Tibial nerve (tissue), 4 donors: ENCODE measurements around the gene KLHDC4. TPM values are rescaled to one million over a fixed set of nuclear protein-coding genes. Genes with fewer than 3 reads are reported as not detected.

Source experiments
- DNase-seq, 2 donors: peaks; one replicate each; pipeline ENCODE4 v3.0.0-alpha.2; 2019; ENCODE audit warnings: low spot score in 2 of 2
- H3K27ac ChIP-seq, 4 donors: fragments of 200-600 bp; sonication (generic) in 3 of 4; one replicate each; pipeline ENCODE4 v1.5.1; 2017 to 2019; ENCODE audit warnings: mild to moderate bottlenecking in 1 of 4
- H3K27me3 ChIP-seq, 2 donors: fragments of 200-600 bp; sonication (generic) in 1 of 2; one replicate each; pipeline versions ENCODE4 v1.5.1 to v1.6.0; 2017 to 2019
- H3K36me3 ChIP-seq, 3 donors: fragments of 200-600 bp; sonication (generic); one replicate each; pipeline ENCODE4 v1.5.1; 2018 to 2019
- H3K4me1 ChIP-seq, 4 donors: fragments of 200-600 bp; sonication (generic) in 3 of 4; one replicate each; pipeline ENCODE4 v1.5.1; 2017 to 2019
- H3K4me3 ChIP-seq, 4 donors: fragments of 200-600 bp; sonication (generic) in 3 of 4; one replicate each; pipeline ENCODE4 v1.5.1; 2017 to 2019; ENCODE audit warnings: mild to moderate bottlenecking in 1 of 4, moderate library complexity in 1 of 4
- H3K9me3 ChIP-seq, 4 donors: fragments of 200-600 bp; sonication (generic) in 3 of 4; one replicate each; pipeline ENCODE4 v1.5.1; 2017 to 2019
- EP300 ChIP-seq, 2 donors: sonication (generic); formaldehyde crosslinking; IDR thresholded peaks; one replicate each; pipeline ENCODE4 v1.6.1; 2017; ENCODE audit warnings: antibody characterized with exemption in 2 of 2, mild to moderate bottlenecking in 1 of 2
- POLR2A ChIP-seq, 2 donors: fragments of 450-650 bp; IDR thresholded peaks; one replicate each; pipeline ENCODE4 v1.6.1; 2017; ENCODE audit warnings: antibody characterized with exemption in 2 of 2, mild to moderate bottlenecking in 2 of 2, moderate library complexity in 2 of 2
- WGBS, 2 donors: methylation state at CpG; one replicate each; pipeline ENCODE4 v1.1.5; 2018; 5-methylcytosine and 5-hydroxymethylcytosine counted together
- total RNA-seq, 4 donors: library from RNA; depleted of rRNA; stranded (reverse); fragments of >200 nt; gene quantifications; one replicate each; pipeline ENCODE4 v1.1.0, GENCODE V29; 2016
- TF ChIP-seq, protein P1 (sequence below), 5 experiments: fragments of 200-600 bp in 3 of 5; fragments of 450-650 bp in 2 of 5; sonication (generic) in 3 of 5; IDR thresholded peaks; one replicate each; pipeline ENCODE4 v1.5.1; 2016 to 2019; ENCODE audit warnings: antibody characterized with exemption in 5 of 5, mild to moderate bottlenecking in 3 of 5, moderate library complexity in 2 of 5

Gene KLHDC4
- total RNA-seq, 4 donors from 2014 or later, result 26.9 to 61.5 (median 42.5) TPM

DNA sequence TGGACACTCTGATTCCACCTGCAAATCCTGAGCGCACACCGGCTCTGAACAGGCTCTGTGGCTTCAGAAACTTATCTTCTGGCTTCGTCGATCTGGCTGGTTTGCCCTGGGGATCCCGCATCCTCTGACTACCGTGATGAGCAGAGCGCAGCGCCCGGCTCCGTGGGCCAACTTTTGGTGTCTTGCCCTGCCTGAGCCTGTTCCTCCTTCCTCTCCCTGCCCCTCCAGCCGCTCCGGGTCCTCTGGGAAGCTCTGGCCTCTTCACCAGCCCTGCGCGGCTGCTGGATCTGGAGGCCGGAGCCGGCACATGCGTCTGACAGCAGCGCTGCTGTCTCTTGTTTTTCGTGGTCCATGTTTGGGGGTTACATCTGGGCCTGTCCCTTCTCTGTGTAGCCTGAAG is 97.8 kb downstream of the KLHDC4 start:
- peaks cover 0 to 48% of the 10 kb centered on the region in 2 donors for H3K27me3 ChIP-seq
- TF ChIP-seq, protein P1, sequence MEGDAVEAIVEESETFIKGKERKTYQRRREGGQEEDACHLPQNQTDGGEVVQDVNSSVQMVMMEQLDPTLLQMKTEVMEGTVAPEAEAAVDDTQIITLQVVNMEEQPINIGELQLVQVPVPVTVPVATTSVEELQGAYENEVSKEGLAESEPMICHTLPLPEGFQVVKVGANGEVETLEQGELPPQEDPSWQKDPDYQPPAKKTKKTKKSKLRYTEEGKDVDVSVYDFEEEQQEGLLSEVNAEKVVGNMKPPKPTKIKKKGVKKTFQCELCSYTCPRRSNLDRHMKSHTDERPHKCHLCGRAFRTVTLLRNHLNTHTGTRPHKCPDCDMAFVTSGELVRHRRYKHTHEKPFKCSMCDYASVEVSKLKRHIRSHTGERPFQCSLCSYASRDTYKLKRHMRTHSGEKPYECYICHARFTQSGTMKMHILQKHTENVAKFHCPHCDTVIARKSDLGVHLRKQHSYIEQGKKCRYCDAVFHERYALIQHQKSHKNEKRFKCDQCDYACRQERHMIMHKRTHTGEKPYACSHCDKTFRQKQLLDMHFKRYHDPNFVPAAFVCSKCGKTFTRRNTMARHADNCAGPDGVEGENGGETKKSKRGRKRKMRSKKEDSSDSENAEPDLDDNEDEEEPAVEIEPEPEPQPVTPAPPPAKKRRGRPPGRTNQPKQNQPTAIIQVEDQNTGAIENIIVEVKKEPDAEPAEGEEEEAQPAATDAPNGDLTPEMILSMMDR (IDR thresholded peaks at IDR 0.05), result no peak
- TF ChIP-seq EP300 (IDR thresholded peaks at IDR 0.05) (no peak), POLR2A (IDR thresholded peaks at IDR 0.05) (no peak)
- no peak overlapping the region for H3K27ac ChIP-seq
- H3K9me3 ChIP-seq, result no peaks in the 10 kb centered on the region
- no peak overlapping the region for H3K4me3 ChIP-seq
- DNase-seq, result no peak
- no peaks in the 10 kb centered on the region for H3K36me3 ChIP-seq
- 84 to 89% methylated on average over 19 of the region's 19 CpGs for WGBS, 2 donors
- H3K4me1 ChIP-seq, result no peaks in the 10 kb centered on the region

DNA sequence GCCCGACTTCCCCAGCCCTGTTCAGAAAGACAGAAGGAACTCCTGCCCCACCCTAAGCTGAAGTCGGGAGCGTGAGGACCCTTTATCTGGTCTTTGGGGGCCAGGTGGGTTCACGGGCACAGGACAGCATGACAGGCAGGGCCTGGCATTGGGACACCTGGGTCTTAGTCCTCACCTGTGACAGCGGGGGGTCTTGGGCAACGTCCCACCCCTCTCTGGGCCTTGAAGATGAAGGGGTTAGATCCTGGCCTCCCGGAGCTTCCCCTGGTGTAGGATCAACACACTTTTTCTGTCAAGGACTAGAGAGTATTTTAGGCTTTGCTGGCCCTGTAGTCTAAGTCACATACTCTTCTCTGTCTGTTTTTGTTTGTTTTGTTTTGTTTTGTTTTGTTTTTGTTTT is 98.3 kb downstream of the KLHDC4 start:
- no peak for DNase-seq
- WGBS, 2 donors, result 73 to 78% methylated on average over 7 of the region's 7 CpGs
- H3K9me3 ChIP-seq, result no peaks in the 10 kb centered on the region
- H3K27me3 ChIP-seq, result peaks cover 0 to 52% of the 10 kb centered on the region in 2 donors
- no peaks in the 10 kb centered on the region for H3K4me1 ChIP-seq
- no peaks in the 10 kb centered on the region for H3K36me3 ChIP-seq
- H3K4me3 ChIP-seq, result no peak overlapping the region
- TF ChIP-seq, protein P1 (IDR thresholded peaks at IDR 0.05), result no peak
- TF ChIP-seq EP300 (IDR thresholded peaks at IDR 0.05) (no peak), POLR2A (IDR thresholded peaks at IDR 0.05) (no peak)
- H3K27ac ChIP-seq, result no peak overlapping the region

- TF ChIP-seq POLR2A (IDR thresholded peaks at IDR 0.05) (no peak), EP300 (IDR thresholded peaks at IDR 0.05) (no peak)
- TF ChIP-seq, protein P1 (IDR thresholded peaks at IDR 0.05), result no peak
- no peaks in the 10 kb centered on the region for H3K4me1 ChIP-seq
- H3K9me3 ChIP-seq, result no peaks in the 10 kb centered on the region
- H3K27ac ChIP-seq, result no peak overlapping the region
- no peak for DNase-seq
- peaks cover 0 to 50% of the 10 kb centered on the region in 2 donors for H3K27me3 ChIP-seq
- no peak overlapping the region for H3K4me3 ChIP-seq
- H3K36me3 ChIP-seq, result no peaks in the 10 kb centered on the region
- WGBS, 2 donors, result 54 to 71% methylated on average over 14 to 16 of the region's 16 CpGs
Observed at GRCh38 chr16:87666919-87667318, 98.9 kb downstream of the KLHDC4 start.

GRCh38 chr16:87665193-87665592 is 100.6 kb downstream of the KLHDC4 start:
- no peak for DNase-seq
- Histone ChIP-seq H3K9me3 (no peaks in the 10 kb centered on the region), H3K27ac (no peak overlapping the region), H3K36me3 (no peaks in the 10 kb centered on the region), H3K27me3 (peaks cover 0 to 38% of the 10 kb centered on the region in 2 donors), H3K4me3 (no peak overlapping the region), H3K4me1 (no peaks in the 10 kb centered on the region)
- TF ChIP-seq EP300 (IDR thresholded peaks at IDR 0.05), result no peak
- no peak for TF ChIP-seq POLR2A (IDR thresholded peaks at IDR 0.05)
- TF ChIP-seq, protein P1 (IDR thresholded peaks at IDR 0.05), result no peak
- WGBS, 2 donors, result 82 to 89% methylated on average over 11 to 13 of the region's 15 CpGs

DNA sequence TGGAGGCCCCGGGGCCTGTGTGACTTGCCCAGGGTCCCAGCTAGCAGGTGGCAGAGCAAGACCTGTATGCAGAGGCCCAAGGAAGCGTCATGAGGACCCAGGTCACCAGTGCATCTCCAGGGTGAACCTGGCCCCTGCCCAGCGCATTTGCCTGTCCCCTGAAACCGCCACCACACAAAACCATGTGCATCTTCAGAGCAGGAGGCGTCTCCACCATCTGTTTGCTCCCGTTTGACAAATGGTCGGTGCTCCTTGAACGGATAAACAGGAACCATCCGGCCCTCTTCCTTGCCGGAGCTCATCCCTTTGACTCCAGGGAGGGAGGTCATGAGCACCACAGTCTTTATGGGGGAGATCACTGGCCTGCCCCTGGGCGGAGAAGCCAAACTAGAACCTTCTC is 101.0 kb downstream of the KLHDC4 start:
- peaks cover 0 to 40% of the 10 kb centered on the region in 2 donors for H3K27me3 ChIP-seq
- H3K4me3 ChIP-seq, result no peak overlapping the region
- no peaks in the 10 kb centered on the region for H3K9me3 ChIP-seq
- H3K4me1 ChIP-seq, result no peaks in the 10 kb centered on the region
- no peaks in the 10 kb centered on the region for H3K36me3 ChIP-seq
- DNase-seq, result no peak
- no peak overlapping the region for H3K27ac ChIP-seq
- no peak for TF ChIP-seq POLR2A (IDR thresholded peaks at IDR 0.05)
- TF ChIP-seq, protein P1 (IDR thresholded peaks at IDR 0.05), result no peak
- WGBS, 2 donors, result 67 to 81% methylated on average over 8 to 11 of the region's 11 CpGs
